ENCODE data around the gene SETMAR.

GRCh38 chr3:4340411-4341335 lies 37.5 kb downstream of the SETMAR start:
- TF ChIP-seq CTCF (IDR thresholded peaks at IDR 0.05 in 4 of 5, conservative IDR thresholded peaks at IDR 0.05 in 1 of 5) (no peak), POLR2A (IDR thresholded peaks at IDR 0.05) (no peak)
